ENCODE results near the gene PFDN4.
A peak's percentile ranks its signal among the peaks of the same experiment; 100 is the strongest.
"Not testable (repeated sequence)": the region's sequence is repeated elsewhere in the genome, so short reads cannot be mapped to it uniquely, and the experiment has no call there.

PFDN4 gene

DNA sequence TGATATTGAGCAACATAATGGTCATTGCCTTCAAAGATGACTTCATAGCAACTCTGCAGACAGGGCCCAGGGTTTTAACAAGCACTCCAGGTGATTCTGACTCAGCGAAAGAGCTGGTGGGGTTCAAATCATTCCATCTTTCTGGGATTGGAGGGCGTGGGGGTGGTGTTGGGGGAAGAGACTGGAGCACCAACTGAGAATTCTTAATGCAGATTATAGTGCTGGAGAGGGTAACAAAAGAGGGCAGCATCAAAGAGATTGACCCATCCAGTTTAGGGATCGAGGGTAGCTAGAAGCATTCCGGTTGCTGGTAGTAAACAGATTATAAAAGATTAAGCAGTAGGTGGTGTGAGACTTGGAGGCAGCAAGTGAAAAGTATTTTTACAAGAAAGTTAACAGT is 15.9 kb downstream of the PFDN4 start:
- no peak for DNase-seq (ENCODE audit: low spot score)

- not testable (repeated sequence) for DNase-seq (ENCODE audit: low spot score)
Measured at GRCh38 chr20:54224642-54225041, 16.8 kb downstream of the PFDN4 start.

DNA sequence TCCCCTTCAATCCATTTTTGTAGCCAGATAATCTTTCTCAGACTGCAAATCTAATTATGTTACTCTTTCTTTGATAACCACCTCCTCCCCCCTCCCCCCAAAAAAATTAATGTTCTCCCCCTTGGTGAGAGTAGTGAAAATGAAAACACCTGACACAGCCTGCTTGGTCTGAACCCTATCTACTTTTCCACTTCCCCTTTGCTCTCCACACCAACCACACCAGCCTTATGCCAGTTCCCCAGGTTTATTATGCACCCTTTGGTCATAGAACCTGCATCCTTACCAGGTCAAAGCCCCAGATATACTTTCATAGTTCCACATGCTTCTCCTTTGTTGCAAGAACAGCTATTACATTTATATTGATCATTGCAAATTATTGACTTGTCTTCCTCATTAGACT is 19.4 kb downstream of the PFDN4 start:
- DNase-seq (ENCODE audit: low spot score): no peak

DNA sequence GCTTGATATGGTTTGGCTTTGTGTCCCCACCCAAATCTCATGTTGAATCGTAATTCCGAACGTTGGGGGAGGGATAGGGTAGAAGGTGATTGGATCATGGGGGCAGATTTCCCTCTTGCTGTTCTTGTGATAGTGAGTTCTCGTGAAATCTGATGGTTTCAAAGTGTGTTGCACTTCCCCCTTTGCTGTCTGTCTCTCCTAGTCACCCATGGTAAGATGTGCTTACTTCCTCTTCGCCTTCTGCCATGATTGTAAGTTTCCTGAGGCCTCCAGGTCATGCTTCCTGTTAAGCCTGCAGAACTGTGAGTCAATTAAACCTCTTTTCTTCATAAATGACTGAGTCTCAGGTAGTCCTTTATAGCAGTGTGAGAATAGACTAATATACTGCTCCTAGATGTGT is 19.9 kb downstream of the PFDN4 start:
- DNase-seq (ENCODE audit: low spot score): no peak

GRCh38 chr20:54228841-54229240 is 21.0 kb downstream of the PFDN4 start:
- DNase-seq (ENCODE audit: low spot score): no peak

GRCh38 chr20:54229566-54230160 is 21.8 kb downstream of the PFDN4 start:
- DNase-seq (ENCODE audit: low spot score): no peak

GRCh38 chr20:54231036-54231435 is 23.1 kb downstream of the PFDN4 start:
- DNase-seq (ENCODE audit: low spot score): no peak

- DNase-seq (ENCODE audit: low spot score): no peak
Measured at GRCh38 chr20:54234991-54235390, 27.1 kb downstream of the PFDN4 start.

DNA sequence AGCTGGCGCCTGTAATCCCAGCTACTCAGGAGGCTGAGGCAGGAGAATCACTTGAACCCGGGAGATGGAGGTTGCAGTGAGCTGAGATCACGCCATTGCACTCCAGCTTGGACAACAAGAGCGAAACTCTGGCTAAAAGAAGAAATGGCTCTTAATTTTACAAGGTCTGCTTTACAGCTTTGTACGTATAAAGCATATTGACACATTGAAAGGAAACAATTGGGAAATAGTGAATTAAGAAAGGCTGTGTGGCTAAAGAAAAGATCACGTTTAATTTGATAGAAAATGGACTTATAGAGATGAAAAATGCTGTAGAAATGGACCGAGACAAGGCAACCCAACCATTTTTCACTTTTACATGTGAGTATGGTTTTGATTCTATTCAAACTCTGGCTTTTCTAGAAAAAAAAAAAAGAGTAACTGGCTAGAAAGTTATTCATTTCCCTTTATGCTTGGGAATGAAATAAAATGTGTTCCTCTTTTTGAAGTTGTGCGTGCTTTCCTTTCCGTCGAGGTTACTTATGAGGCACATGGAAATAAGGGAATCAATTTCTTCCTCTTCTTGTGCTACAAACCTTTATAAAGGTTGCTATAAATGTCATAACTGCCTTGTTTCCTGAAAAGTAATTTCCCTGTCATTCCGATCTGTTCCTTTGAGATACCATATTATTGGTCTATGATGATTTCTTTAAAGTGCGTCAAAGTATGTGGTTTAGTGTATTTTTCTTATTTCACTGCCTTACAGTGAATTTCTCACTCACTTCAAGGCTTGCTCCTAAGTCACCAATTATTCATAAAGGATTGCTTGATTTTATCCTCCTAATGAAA is 29.4 kb downstream of the PFDN4 start:
- DNase-seq (ENCODE audit: low spot score): no peak

GRCh38 chr20:54244113-54244512 is 36.2 kb downstream of the PFDN4 start:
- no peak for DNase-seq (ENCODE audit: low spot score)

GRCh38 chr20:54248705-54249104 is 40.8 kb downstream of the PFDN4 start:
- not testable (repeated sequence) for DNase-seq (ENCODE audit: low spot score)

- peak; percentile 47 for DNase-seq (ENCODE audit: low spot score)
Measured at GRCh38 chr20:54250691-54251090, 42.8 kb downstream of the PFDN4 start.

GRCh38 chr20:54251096-54251495 is 43.2 kb downstream of the PFDN4 start:
- DNase-seq (ENCODE audit: low spot score): no peak

DNA sequence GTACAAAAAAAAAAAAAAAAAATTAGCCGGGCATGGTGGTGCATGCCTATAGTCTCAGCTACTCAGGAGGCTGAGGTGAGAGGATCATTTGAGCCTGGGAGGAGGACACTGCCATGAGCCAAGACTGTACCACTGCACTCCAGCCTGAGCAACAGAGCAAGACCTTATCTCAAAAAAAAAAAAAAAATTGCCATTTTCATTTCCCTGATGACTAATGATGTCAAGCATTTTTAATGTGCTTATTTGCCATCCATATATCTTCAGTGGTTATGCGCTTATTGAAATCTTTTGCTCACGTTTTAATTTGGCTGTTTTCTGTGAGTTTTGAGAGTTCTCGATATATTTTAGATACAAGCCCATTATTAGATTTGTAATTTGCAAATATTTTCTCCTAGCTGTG is 46.7 kb downstream of the PFDN4 start:
- DNase-seq (ENCODE audit: low spot score): no peak

- no peak for DNase-seq (ENCODE audit: low spot score)
Measured at GRCh38 chr20:54255157-54255556, 47.3 kb downstream of the PFDN4 start.

GRCh38 chr20:54256202-54256601 is 48.3 kb downstream of the PFDN4 start:
- DNase-seq (ENCODE audit: low spot score): no peak

- no peak for DNase-seq (ENCODE audit: low spot score)
Measured at GRCh38 chr20:54257071-54257816, 49.4 kb downstream of the PFDN4 start.

GRCh38 chr20:54260116-54260515 is 52.2 kb downstream of the PFDN4 start:
- no peak for DNase-seq (ENCODE audit: low spot score)

GRCh38 chr20:54262671-54263070 is 54.8 kb downstream of the PFDN4 start:
- DNase-seq (ENCODE audit: low spot score): no peak

- no peak for DNase-seq (ENCODE audit: low spot score)
Measured at GRCh38 chr20:54263116-54263690, 55.3 kb downstream of the PFDN4 start.

DNA sequence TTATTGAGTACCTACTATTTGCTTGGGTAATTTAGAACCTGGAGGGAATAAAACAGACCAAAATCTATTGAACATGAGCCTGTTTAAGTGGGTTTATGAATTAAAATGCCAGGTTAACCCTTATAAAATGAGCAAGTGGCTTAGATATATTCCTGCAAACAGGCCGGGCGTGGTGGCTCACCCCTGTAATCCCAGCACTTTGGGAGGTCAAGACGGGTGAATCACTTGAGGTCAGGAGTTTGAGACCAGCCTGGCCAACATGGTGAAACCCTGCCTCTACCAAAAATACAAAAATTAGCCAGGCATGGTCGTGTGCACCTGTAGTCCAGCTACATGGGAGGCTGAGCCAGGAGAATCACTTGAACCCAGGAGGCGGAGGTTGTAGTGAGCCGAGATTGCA is 57.9 kb downstream of the PFDN4 start:
- not testable (repeated sequence) for DNase-seq (ENCODE audit: low spot score)

GRCh38 chr20:54266844-54267243 is 59.0 kb downstream of the PFDN4 start:
- no peak for DNase-seq (ENCODE audit: low spot score)

Measured in HuH-7.5 (cell line).